Activated CD4-positive, alpha-beta T cell treated with anti-CD3 and anti-CD28 coated beads for 24 hours (primary cell): ENCODE data around the gene CNKSR3.

Source experiments
- DNase-seq, 2 donors: peaks; one replicate each; pipeline ENCODE4 v3.0.0-alpha.2; 2020; ENCODE audit warnings: low read depth in 2 of 2

Gene CNKSR3

DNA sequence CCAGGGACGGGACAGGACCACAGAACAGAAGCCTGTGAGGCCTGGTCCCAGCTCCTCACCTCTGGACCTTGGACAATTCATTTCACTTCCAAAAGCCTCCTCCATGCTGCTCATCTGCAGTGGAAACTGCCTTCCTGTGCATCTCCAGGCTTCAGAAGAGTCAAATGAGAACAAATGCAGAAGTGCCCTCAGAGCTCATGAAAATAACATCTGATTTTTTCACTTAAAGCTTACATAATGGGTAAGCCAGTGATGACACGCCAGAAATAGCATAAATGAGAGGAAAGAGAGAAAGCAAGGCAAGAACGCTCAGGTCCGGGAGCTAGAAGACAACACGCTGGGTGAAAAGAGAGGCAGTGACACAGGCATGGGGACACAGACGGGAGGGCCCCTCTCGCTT is 7.9 kb downstream of the CNKSR3 start:
- DNase-seq: no peak

DNA sequence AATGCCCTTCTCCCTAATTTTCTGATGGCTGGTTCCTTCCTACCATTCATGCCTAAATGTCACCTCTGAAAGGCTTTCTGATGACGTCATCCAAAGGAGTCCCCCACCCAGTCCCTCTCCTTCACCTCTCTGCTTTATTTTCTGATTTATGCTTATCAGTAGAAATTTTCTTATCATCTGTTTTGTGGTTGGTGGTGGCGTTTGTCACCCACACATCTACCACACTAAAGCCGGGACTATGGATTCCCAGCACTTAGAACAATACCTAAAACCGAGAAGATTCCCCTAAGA is 9.0 kb downstream of the CNKSR3 start:
- DNase-seq: no peak

DNA sequence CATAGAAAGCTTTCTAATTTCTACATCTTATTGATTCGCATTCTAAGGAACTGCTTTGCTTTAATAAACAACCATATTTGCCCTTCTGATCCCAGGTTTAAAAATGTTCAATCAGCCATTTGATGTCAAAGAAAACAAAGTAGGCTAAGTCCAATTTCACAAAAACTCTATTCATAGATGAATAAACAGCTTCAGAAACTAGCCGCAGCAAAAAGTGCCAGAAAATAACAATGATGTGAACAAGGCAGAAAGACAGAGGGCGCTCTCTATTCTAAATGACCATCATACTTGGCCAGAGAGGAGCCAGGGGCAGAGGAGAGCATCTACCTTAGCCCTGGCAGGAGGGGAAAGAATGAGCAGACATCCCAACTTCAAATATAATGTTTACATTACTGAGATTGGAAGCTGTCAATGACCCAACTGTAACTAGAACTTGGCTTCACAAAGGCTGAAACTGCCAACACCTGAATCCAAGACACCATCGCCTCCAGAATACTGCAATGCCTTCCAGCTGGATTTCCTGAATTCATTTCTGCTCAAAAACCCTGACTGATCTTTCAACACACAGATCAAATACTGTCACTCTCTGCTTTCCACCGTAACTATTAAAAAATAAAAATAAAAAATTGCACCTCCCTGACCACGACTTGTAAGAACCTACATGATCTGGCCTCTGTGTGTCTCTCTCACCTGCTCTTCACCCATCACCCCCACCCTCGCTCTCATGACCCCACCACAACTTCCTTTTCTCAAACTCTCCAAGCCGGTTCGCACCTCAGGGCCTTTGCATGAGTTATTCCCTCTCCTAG is 9.5 kb downstream of the CNKSR3 start:
- DNase-seq: no peak

DNA sequence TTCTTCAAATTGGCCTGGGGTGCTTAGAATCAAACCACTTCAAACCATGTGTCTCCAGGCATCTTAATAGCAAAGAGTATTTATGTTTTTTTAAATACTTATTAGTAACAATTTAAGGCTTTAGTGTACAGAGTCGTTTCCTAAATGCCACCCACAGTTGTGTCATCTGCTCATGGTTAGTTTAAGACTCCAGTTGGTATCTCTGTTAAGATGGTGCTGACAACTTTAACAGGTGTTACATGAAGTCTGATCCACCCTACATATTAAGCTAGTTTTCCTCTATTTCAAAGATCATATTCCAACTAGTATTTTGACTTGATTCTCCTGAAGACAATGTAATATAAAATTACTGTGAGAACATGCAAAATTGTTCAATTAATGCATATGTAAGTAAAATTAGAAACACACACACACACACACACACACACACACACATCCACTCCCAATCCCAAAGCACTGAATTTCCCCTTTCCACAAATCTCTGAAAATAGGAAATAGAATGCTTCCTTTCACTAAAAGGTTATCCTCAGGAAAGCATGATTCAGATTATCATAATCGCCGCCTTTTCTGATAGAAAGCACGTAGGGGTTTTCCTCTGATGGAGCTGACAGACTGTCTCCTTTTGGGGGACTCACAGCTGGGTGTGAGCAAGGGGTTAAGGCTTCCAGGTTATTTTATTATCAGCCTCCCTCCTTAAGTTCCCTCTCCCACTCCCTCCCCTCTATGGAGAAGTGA is 10.5 kb downstream of the CNKSR3 start:
- no peak for DNase-seq

DNA sequence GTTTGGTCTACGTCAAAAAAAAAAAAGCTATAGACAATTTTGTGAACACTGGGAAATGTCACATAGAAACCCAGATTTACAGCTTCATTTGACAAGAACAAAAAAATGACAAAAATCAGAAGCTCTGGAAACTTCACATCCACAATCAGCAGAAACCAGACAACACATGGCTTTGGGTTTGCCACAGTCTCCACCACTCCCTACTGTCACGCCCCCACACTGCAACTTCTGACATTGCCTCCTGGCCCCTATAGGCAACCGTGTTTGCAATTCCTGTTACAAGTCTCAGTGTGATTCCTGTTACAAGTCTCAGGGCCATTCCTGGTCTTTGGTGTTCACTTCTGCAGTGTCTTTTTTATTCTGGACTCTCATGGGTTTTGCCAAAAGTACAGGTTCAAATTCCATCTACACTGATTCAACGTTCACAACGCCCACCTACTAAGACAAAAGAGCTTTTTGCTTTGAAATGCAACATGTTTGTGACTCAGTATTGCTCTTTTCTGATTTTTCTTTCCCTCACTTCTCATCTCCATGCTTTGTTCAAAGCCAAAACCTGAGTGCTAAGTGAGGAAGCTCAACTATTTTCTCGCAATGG is 12.0 kb downstream of the CNKSR3 start:
- DNase-seq: no peak

DNA sequence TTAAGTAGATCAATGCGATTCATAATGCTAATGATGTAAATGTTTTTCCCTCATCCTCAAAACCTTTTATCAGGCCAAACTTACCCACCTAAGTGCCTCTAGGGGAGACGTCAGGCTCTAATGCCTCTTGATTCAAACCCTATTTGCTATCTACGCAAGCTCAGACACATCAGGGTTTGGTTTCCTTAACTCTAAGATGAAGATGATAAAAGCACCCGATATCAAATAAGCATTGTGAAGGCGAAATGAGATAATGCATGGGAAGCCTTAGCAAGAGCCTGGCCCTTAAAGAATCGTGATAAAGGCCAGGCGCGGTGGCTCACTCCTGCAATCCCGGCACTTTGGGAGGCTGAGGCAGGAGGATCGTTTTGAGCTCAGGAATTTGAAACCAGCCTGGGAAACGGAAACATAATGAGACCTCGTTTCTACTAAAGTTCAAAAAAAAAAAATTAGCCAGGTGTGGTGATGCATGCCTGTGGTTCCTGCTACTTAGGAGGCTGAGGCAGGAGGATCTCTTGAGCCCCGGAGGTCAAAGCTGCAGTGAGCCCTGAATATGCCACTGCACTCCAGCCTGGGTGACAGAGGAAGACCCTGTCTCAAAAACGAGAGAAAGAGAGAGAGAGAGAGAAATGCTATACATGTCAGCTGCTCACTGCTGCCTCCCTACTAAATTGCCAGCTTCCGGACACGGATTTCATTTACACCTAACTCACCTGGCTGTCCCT is 13.5 kb downstream of the CNKSR3 start:
- DNase-seq: no peak

DNA sequence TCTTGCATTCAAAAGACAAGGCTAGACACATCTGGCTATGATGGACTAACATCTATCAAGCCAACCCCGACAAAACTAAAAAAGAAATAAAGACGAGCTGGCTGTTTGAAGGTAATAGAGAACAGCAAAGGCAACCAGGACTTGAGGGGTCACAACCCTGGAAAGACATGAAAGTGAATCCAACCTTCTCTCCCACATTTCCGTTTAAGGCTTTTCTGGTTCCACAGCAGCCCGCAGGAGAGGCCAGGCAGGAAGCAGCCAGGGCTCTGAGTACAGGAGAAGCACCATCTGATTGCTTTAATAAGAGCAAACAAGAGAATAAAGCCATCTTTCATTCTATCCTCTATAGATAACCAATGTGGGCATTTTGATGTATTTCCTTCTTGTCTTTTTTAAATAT is 14.3 kb downstream of the CNKSR3 start:
- DNase-seq: no peak

DNA sequence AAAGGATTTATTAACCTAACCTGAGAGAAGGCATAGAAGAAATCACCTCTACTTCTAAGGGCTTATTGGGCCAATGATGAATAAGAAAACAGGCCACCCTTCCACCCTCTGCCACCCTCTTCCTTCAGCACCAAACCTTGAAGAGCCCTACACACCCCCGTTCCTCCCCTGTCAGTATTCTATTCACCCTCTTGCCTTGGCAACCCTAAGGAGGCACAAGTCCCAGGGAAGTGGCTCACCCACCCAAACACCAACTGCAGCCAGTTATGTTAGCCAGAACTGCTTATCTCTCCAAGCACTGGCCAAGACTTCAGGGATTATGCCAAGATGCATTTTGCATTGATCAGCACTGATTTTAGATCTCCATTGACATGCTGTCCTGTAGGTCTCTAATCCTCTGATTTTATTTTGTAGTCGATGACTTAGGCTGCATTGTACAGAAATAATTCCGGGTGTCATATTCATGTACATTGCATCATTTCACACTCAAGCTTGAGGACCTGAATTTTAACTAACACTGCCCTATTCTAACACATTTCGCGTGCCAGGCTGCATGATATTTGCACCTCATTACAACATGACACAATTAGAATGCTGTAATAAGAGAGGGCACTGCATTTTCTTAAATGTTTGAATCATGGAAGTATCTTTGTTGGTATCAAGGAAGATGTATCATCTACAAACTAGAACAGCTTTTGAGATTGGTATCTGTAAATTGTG is 15.7 kb downstream of the CNKSR3 start:
- DNase-seq: no peak

DNA sequence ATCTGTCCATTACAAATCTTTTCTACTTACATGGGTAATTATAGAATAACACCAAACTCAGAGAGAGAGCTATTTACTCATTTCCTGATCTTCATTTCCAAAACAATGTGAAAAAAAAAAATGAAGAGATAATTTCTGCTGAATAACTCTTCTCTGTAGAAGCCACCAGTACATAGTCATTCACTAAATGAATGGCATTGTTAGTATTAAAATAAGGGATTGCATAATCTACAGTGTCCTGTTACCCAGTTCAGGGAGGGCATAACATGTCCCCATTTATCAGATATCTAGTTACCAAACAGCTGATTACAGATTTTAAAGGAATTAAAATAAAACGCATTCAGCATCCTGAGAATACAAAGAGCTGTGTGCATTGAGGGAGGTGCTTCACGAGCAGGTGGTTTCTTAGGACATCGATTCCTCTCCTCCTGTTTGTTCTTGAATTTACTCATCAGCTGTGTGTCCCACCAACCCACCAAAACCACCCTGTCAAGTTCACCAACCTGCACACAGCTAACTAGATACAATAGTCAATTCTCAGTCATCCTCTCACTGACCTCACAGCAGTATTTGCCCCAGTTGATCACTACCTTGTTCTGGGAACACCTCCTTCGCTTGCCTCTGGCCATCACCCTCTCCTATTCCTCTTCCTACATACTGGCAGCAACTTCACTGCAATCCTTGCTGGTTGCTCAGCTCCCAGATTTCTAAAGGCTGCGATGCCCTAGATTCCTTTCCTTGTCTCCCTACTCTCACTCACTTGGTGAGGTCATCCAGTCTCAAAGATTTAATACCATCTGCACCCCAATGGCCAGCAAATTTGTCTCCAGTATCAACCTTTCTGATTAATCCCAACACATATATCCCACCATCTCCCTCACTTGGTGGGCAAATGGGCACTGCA is 18.7 kb downstream of the CNKSR3 start:
- DNase-seq: no peak

DNA sequence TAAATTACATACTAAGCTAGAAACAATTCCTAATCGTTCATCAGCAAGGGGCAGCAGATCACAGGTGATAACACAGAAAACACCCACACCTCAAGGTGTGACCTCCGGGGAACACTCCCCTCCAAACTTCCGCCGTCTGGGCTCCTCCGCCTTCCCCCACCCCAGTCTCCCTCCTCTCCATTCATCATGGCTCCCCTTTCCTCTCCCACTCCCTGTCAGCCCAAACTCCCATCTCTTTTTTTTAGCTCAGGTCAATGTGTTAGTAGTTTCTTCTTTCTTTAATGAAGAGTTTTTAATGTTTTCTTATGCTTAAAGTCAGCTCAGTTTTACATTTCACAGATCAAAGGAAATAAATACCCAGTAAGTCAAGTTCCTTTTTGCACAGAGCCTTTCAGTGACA is 20.7 kb downstream of the CNKSR3 start:
- DNase-seq: no peak

DNA sequence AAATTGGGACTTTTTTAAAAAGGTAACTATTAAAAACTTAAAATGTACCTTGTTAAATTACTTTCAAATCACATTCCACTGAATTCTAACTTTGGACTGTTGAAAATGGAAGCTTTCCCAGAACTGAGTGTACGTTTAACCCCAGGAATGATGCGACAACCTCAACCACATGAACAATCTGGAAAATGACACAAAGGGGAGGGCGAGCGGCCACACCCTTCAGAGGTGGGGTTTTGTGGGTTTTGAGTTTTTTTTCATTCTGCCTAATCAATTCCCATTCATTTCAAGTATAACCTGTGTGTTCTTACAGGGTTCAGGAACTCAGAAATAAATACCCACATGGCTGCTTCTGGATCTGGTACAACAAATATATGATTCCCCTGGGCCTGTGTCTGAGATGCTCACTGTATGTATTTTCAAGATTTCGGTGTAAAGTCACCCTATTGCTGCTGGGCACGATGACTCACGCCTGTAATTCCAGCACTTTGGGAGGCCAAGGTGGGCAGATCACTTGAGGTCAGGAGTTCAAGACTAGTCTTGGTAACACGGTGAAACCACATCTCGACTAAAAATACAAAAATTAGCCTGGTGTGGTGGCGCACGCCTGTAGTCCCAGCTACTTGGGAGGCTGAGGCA is 21.6 kb downstream of the CNKSR3 start:
- DNase-seq: no peak

DNA sequence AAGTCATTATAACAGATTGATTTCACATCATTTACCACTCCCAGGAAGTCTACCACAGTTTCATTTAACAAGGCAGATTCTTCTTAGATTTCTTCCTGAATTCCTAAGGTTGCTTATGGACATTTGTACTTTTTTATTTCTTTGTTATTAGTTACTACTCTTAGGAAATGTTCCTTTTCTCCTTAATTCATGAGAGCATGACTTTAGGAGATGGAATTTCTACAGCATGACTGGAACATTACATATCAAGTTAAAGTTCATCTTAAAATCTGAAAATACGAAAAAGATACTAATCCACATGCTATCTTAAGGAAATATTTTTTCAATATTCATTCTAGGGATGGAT is 22.3 kb downstream of the CNKSR3 start:
- DNase-seq: no peak

DNA sequence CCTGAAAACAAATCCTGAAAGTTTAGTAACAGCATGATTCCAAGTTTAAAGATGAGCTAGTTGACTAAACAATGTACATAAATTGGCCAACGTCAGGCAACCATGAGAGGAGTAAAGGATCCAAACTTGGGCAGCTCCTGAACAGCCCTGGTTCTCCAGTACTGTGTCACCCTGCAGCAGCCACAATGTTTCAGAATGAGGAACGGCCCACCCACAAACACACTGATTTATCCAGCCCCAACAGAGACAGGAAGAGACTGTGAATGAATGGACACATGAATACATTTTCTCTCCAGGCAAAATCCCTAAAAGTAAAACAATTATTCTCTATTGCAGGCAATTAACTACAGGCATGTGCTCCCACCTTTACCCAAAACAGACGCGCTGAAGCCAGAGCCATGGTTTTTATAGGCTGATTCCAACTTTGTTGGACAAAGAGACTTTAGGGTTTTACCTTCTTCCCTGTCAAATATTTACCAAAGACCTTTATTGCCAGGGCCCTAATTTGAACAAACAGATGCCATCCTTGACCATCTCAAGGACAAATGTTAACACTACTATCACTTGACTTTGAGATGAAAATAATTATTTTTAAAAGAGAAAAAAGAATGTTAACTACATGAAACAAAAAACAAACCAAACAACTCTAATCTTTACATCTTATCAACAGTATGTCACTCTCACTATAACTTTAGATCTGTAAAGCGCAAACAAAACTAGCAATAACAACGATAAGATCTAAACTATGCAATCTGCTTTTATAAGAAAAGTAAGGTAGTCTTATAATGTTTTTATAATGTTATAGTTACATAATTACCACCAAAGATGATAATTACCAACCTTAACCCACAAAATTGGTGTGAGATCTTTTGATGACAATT is 22.9 kb downstream of the CNKSR3 start:
- no peak for DNase-seq

DNA sequence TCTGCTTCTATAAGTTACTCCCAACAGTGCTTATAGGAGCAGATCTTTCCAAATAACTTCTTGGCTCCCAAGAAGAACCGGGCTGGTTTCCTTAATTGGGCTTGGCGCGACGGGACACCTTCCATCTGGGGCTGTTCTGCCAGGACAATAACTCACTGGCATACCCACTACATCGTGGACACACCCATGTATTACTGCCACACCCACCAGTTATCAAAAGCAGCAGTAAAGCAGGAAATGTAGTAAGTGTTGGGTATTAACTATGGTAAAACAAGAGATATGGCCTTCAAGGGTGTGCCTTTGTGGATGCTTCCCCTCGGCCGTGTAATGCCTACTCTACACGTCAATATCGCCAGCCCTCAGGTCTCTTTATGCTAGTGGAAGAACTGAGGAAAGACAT is 24.7 kb downstream of the CNKSR3 start:
- DNase-seq: no peak

DNA sequence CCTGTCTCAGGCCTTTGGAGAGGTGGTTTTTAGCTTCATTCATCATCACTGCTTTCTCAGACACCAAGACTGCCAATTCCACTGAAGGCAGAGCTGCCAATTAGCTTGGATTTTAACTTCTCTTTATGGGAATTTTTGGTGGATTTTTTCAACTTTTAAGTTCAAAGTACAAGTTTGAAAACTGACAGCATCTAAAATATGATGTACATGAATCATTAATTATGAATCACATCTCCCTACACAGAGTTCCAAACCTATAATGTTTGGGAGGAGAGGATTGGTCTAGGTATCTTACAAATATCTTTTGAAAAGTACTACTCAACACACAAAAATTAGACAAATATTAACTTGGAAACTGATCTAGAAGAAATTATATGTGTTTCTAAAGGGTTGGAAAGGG is 25.5 kb downstream of the CNKSR3 start:
- DNase-seq: no peak

DNA sequence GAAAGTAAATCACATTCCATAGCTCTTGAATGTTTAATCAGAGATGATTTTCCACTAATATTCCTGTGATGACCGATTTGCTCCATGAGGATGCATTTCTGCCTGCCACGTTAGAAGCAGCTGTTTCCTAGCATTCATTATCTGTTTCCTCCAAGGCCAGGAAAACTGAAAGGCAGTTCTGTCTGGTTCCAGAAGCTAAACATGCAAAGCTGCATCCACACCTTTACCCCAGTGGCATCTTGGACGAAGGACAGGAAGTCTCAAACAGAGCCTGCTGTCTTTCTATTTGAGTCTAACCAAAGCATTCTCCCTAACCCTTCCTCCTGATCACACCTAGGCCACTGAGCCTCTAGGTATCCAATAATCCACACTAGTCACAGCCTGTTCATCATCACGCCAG is 27.6 kb downstream of the CNKSR3 start:
- DNase-seq: no peak

DNA sequence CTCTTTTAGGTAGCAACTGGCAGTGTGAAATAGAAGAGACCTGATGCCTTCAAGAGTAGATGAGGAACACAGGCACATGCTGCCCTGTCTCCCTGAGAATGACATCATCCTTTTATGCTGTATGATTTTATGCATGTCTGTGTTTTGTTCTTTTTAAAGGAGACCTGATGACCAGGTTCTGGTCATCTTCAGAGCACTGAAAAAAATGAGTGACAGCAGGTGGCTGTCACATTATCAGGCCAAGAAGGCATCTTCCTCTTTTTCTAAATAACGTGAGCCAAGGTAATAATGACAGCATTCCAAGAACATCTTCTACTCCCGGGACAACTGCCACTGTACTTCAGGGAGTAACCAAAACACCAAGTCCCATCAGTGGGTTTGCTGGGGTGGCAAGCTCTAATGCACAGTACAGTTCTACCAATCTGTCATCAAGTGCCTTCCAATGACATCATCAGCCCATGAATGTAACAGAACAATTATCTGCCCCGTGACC is 28.9 kb downstream of the CNKSR3 start:
- no peak for DNase-seq

DNA sequence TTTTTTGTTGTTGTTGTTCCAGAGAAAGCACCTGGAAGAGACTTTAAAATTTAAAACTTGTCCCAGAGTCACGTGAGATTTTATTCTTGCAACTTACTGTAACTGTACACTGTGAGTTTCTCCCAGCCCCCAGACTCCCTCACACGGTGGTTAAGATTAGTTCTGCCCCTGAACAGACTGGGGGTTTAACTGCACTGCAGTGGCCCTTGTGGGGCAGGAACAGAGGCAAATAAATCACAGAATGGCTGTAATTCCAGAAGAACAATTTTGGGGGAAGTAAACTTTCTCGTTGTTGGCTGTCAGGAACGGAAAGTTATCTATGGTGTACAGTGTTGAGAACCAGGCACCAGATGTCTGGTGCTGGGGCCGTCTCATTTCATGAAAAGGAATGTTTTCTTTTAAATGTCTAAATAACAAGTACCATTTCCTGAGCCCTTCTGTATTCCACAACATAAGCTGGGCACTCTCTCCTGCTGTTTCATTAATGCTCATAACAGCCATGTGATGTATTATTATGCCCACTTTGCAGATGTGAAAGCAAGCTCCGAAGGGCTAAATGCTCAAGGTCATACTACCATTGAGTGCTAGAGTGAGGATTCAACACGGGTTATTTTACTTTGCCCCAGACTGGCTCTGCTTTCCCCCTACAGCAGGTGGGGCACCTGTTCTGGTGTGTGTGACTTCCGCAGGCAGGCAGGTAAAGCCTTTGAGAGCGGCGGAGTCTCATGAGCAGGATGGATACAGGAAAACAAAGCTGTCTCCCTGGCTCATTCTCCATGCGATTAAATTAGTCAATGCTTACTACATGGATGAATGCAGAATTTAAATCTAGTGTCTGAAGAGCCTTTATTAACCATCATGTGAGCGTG is 30.5 kb downstream of the CNKSR3 start:
- DNase-seq: no peak
